ENCODE data around the gene ZNF805.
"Not testable (repeated sequence)": the region's sequence is repeated elsewhere in the genome, so short reads cannot be mapped to it uniquely, and the experiment has no call there.

ZNF805 gene

DNA sequence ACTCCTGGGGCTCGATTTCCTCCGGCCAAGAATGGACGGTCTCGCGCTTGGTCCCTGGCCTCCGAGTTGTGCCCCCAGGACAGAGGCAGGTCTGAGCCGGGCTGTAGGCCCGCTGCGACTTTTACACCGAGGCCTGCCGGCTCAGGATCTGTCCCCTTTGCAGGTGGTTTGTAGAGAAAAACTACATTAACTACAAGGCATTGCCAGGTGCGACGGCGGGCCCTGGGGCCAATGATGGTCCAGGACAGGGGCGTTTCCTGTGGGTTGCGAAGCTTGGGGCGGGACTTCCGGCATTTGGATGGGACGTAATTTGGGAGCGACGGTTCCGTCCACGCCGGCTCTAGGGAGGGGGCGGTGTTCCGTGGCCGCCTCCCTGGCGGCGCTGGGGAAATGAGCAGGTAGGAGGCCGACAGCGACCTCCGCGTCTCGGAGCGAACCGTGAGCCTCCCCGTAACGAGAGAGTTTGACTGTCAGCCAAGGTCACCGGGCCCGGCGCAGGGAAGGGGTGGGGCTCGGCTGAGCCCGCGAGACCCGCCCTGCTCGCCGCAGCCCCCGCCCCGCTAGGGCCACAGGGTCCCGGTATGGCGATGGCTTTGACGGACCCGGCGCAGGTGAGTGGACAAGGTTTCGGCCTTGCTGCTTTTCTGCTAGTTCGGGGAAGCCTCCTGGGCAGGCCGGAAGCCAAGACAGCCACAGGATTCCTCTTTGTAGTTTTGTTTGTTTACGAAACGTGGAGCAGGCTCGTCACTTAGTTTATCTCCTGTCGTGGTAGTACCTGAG lies at the start of gene ZNF805:
ZNF805 (plus strand) TSS at position 322 of the 780 bp plus-strand sequence; CDS start at position 582, 260 bp downstream.
- peak; percentile 93 for DNase-seq
- in situ Hi-C loops (cut with MboI; ENCODE audit: low pct_unique_long_range_greater_than_20kb, low sequenced_read_pairs) = no loop called here

GRCh38 chr19:57191141-57192076 lies 49.0 kb upstream of the ZNF805 start, which contains the start of gene ZNF264:
Gene ZNF264 (plus strand): TSS chr19:57191500. CDS start chr19:57191914, 414 bp downstream.
- in situ Hi-C loops (cut with MboI; ENCODE audit: low pct_unique_long_range_greater_than_20kb, low sequenced_read_pairs) = no loop called here
- no peak for DNase-seq

- in situ Hi-C loops (cut with MboI; ENCODE audit: low pct_unique_long_range_greater_than_20kb, low sequenced_read_pairs) = no loop called here
- no peak for DNase-seq
Measured at GRCh38 chr19:57192077-57192420, 48.4 kb upstream of the ZNF805 start.

DNA sequence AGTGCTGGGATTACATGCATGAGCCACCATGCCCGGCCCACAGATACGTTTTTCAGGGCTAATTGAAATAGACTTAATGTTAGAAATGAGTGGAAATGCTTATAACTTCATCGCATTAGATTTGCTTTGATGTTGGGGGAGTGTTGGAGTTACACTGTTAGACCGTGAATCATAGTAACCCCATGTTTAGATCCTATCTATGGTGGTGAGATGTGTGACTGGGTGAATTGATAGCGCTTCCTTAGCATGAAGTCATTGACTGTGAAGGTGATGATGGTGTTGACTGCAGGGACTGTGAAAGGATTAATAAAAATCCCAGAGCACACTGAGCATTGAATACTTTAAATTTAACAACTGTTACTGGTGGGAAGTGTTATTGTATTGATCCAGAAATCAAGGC lies 47.4 kb upstream of the ZNF805 start:
- in situ Hi-C loops (cut with MboI; ENCODE audit: low pct_unique_long_range_greater_than_20kb, low sequenced_read_pairs) = no loop called here
- DNase-seq = no peak

DNA sequence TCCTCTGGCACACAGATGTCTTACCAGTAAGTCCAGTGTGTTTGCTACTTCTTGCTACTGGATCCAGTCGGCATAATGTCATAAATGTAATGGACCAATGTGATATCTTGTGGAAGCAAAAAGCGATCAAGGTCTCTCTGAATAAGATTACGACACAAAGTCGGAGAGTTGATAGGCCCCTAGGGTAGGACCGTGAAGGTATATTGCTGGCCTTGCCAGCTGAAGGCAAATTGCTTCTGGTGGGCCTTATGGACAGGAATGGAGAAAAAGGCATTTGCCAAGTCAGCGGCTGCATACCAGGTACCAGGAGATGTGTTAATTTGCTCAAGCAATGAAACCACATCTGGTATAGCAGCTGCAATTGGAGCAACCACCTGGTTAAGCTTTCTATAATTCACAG lies 42.6 kb upstream of the ZNF805 start:
- DNase-seq; in situ Hi-C loops (cut with MboI; ENCODE audit: low pct_unique_long_range_greater_than_20kb, low sequenced_read_pairs): not testable (repeated sequence)

DNA sequence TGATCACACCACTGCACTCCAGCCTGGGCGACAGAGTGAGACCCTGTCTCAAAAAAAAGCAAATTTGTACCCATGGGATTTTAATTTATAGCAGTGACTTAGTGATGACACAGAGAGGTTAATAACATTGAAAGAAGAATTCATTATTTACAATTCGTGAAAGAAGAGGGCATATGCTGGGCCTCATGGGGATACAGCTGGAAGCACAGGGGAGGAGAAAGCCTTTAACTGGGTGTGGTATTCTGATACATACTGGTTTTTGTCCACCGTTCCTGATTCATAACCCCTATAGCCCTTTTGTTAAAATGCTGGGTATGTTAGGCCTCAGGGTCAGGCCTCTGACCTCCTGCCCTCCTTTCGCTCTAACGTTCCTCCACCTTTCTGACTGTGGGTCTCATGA lies 38.3 kb upstream of the ZNF805 start:
- DNase-seq = no peak
- in situ Hi-C loops (cut with MboI; ENCODE audit: low pct_unique_long_range_greater_than_20kb, low sequenced_read_pairs) = no loop called here

- in situ Hi-C loops (cut with MboI; ENCODE audit: low pct_unique_long_range_greater_than_20kb, low sequenced_read_pairs) = no loop called here
- no peak for DNase-seq
Measured at GRCh38 chr19:57210381-57210780, 30.1 kb upstream of the ZNF805 start.

DNA sequence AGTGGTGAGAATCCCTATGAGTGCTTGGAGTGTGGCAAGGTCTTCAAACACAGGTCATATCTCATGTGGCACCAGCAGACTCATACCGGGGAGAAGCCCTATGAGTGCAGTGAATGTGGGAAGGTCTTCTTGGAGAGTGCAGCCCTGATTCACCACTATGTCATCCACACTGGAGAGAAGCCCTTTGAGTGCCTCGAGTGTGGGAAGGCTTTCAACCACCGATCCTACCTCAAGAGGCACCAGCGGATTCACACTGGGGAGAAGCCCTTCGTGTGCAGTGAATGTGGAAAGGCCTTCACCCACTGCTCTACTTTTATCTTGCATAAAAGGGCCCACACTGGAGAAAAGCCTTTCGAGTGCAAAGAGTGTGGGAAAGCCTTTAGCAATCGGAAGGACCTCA lies 28.3 kb upstream of the ZNF805 start:
- no peak for DNase-seq
- in situ Hi-C loops (cut with MboI; ENCODE audit: low pct_unique_long_range_greater_than_20kb, low sequenced_read_pairs) = no loop called here

- in situ Hi-C loops (cut with MboI; ENCODE audit: low pct_unique_long_range_greater_than_20kb, low sequenced_read_pairs) = no loop called here
- no peak for DNase-seq
Measured at GRCh38 chr19:57227502-57227901, 12.9 kb upstream of the ZNF805 start.

- no peak for DNase-seq
- in situ Hi-C loops (cut with MboI; ENCODE audit: low pct_unique_long_range_greater_than_20kb, low sequenced_read_pairs) = no loop called here
Measured at GRCh38 chr19:57231686-57232085, 8.7 kb upstream of the ZNF805 start.

DNA sequence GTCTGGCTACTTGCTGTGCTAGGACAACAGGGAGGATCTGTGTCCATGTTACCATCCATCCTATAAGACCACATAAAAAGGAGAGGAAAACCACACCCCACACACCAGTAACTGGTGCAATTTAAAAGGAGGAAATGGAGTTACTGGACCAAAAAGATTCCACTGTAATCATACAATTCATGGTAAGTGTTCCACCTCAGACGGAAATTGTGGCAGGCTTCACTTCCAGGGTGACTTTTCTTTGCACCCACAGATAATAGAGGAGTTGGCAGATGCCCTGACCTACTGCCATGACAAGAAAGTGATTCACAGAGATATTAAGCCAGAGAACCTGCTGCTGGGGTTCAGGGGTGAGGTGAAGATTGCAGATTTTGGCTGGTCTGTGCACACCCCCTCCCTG lies 7.2 kb upstream of the ZNF805 start:
- peak; percentile 58 for DNase-seq
- in situ Hi-C loops (cut with MboI; ENCODE audit: low pct_unique_long_range_greater_than_20kb, low sequenced_read_pairs) = no loop called here

GRCh38 chr19:57239982-57240310 lies 486 bp upstream of the ZNF805 start:
- in situ Hi-C loops (cut with MboI; ENCODE audit: low pct_unique_long_range_greater_than_20kb, low sequenced_read_pairs) = no loop called here
- no peak for DNase-seq

- in situ Hi-C loops (cut with MboI; ENCODE audit: low pct_unique_long_range_greater_than_20kb, low sequenced_read_pairs) = no loop called here
- no peak for DNase-seq
Measured at GRCh38 chr19:57241176-57241575, 744 bp downstream of the ZNF805 start.

GRCh38 chr19:57242821-57243220 lies 2.4 kb downstream of the ZNF805 start:
- in situ Hi-C loops (cut with MboI; ENCODE audit: low pct_unique_long_range_greater_than_20kb, low sequenced_read_pairs) = no loop called here
- no peak for DNase-seq

GRCh38 chr19:57244513-57244912 lies 4.1 kb downstream of the ZNF805 start:
- DNase-seq = no peak
- in situ Hi-C loops (cut with MboI; ENCODE audit: low pct_unique_long_range_greater_than_20kb, low sequenced_read_pairs) = no loop called here

DNA sequence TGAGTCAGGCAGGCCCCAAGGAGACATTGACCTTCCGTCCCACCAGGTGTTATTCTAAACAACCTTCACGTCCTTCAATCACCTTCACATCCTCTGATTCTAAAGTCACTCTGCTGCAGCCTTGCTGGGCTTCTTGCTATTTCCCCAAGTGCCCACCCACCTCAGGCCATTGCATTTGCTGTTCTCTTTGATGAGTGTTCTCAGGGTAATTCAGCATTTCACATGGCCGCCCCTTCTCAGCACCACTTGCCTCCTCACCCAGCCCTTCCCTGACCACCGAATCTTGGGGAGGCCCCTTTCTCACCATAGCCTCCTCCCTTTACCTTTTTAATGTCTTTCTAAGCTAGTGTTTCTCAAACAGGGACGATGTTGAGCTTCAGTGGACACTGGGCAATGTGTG lies 4.6 kb downstream of the ZNF805 start:
- no peak for DNase-seq
- in situ Hi-C loops (cut with MboI; ENCODE audit: low pct_unique_long_range_greater_than_20kb, low sequenced_read_pairs) = no loop called here

GRCh38 chr19:57245959-57246358 lies 5.5 kb downstream of the ZNF805 start:
- no peak for DNase-seq
- in situ Hi-C loops (cut with MboI; ENCODE audit: low pct_unique_long_range_greater_than_20kb, low sequenced_read_pairs) = no loop called here

GRCh38 chr19:57248646-57249045 lies 8.2 kb downstream of the ZNF805 start:
- DNase-seq = no peak
- in situ Hi-C loops (cut with MboI; ENCODE audit: low pct_unique_long_range_greater_than_20kb, low sequenced_read_pairs) = no loop called here

GRCh38 chr19:57249329-57249728 lies 8.9 kb downstream of the ZNF805 start:
- no peak for DNase-seq
- in situ Hi-C loops (cut with MboI; ENCODE audit: low pct_unique_long_range_greater_than_20kb, low sequenced_read_pairs) = no loop called here

GRCh38 chr19:57253767-57254166 lies 13.3 kb downstream of the ZNF805 start:
- in situ Hi-C loops (cut with MboI; ENCODE audit: low pct_unique_long_range_greater_than_20kb, low sequenced_read_pairs); DNase-seq: not testable (repeated sequence)
